ENCODE results near the gene L1CAM.
"Not testable (repeated sequence)": the region's sequence is repeated elsewhere in the genome, so short reads cannot be mapped to it uniquely, and the experiment has no call there.

Gene L1CAM

GRCh38 chrX:153828723-153829548 is 57.0 kb downstream of the L1CAM start:
- peak in 1 of 2 experiments; percentile 56 for DNase-seq

- no peak for DNase-seq
Measured at GRCh38 chrX:153828308-153828707, 57.7 kb downstream of the L1CAM start.

DNA sequence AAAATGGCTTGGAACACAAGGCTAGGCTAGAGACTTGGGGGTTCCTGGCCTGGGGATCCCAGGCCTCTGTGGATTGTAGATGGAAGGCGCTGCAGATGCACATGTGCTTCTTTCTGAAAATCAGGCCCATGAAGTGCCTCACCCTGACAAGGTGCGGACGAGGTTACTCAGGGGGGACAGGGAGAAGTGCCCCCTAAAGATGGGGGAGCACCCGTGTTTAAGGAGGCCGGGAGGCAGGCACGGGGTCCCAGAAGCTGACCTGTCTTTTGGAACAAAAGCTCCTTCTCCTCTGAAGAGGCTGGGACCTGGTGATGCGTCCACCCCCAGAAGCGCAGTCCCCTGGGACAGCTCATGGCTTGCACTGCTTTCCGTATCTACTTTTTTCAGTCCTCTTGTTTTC is 58.1 kb downstream of the L1CAM start:
- DNase-seq = no peak

GRCh38 chrX:153827016-153827415 is 59.0 kb downstream of the L1CAM start:
- DNase-seq = no peak

DNA sequence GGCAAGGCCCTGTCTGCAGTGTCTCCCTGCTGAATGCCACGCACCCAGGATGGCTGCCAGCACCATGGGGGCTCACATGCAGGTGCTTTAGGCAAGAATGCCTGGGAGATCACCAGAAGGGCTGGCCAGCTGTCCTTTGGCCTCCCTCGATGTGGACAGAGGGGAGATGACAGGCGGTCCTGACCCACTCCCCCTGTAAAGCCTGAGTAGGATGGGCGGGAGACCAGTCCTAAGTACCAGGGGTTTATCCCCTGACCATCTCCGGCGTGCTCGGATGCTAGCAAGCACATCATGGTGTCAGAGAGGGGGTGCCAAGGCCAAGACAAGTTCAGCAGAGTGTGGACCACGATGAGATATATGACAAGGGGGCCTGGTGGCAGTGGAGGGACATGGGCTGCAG is 60.9 kb downstream of the L1CAM start:
- DNase-seq = no peak

DNA sequence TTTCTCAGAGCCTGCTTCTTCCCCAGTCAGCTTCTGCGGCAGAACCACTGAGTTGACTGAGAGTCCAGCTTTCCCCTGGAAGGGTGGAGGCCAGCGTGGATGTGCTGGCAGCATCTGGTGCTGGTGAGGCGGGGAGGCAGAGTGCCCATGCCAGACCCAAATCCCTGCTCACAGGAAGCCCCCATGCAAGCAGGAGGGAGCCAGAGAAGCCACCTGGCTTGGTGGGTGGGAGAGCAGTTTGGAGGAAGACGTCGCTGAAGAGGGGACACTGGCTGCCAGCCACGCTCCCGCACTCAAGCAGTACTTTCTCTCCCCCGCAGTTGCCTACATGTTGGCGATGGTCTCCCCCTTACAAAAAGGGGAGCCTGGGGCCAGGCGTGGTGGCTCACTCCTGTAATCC is 61.6 kb downstream of the L1CAM start:
- DNase-seq = peak in 1 of 2 experiments; percentile 22

- DNase-seq = no peak
Measured at GRCh38 chrX:153821066-153821465, 64.9 kb downstream of the L1CAM start.

GRCh38 chrX:153820601-153821000 is 65.4 kb downstream of the L1CAM start:
- DNase-seq = peak; percentile 50 to 76

DNA sequence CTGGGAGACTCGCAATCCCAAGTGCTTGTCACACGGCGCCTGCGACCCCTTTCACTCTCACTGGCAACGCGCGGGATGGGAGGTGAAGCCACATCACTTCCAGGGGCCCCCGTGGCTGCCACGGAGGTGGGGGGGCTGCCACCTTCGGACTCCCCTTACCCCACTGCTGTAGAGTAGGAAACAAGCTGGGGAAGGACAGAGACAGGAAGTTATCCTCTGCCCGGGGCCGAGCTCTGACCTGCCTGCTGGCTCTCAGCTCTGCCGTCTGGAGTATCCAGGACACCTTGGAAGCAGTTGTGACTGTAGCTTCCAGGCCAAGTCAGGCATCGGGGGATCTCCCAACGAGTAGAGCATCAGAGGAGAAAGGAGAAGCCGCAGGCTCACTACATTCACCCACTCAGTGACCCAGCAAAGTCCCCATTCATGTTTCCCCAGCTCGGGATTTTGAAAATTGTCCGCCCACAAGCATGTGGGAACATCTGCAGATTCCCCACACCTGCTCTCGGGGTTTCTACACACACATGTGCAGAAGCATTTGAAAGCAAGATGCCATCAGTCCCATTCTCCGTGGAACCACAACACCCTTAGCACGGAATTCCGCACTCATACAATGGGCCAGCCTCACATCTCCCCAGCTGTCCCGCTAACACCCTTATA is 66.5 kb downstream of the L1CAM start:
- no peak for DNase-seq

DNA sequence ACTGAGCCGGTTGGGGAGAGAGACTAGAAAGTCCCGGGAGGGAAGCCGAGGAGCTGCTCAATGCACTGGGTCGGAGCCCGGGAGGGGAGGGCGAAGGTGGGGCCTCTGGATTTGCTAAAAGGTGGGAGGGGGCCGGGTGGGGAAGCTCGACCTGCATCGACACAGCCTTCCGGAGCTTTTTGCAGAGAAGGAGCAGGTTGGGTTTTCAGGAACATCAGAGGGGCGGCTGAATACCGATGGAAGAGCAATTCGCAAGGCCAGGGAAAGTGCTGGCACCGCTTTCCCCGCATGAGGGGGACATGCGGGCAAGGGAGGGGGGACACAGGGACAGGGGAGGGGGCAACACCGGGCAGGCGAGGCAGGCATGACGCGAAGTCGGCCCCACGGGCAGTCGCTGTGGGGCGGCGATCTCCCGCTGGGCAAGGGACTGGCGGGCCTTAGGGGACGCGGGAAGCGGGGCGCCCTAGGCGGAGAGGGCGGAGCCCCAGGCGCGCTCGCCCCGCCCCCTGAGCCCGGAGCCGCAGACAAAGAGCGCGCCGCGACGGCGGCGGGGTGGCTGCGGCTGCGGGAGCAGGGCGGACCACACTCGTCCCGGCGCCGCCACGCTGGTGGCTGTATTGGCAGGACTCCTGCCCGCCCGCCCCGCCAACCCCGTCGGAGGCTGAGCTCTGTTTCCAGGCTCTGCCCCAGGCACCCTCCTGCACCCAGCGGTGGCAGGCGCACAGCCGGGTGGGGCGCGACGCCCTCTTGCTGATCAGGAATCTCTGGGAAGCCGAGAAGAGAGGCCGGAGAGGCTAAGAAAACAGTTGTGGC is 67.2 kb downstream of the L1CAM start:
- DNase-seq = peak in 1 of 2 experiments; percentile 56

GRCh38 chrX:153818064-153818463 is 67.9 kb downstream of the L1CAM start:
- not testable (repeated sequence) for DNase-seq

- DNase-seq = no peak
Measured at GRCh38 chrX:153816831-153817690, 68.9 kb downstream of the L1CAM start.

- DNase-seq = no peak
Measured at GRCh38 chrX:153814591-153815315, 71.2 kb downstream of the L1CAM start.

GRCh38 chrX:153813161-153813560 is 72.8 kb downstream of the L1CAM start:
- no peak for DNase-seq

DNA sequence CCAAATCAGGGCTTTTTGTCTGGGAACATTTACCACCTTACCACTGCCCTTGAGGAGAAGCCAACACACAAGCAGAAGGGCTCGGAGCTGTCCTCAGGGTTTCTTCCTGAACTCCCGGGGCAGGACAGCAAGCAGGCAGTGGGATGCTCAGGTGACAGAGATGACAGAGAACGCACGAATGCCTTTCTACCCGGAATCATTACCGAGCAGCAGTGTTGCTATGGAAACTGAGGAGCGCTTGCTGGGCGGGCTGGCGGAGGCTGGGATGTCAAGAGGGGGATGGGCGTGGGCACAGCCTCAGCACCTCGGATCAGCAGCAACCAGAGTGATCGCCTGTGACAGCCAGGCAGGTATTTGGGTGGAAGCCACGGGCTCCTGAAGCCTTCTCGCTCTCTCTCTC is 73.8 kb downstream of the L1CAM start:
- no peak for DNase-seq

All from NCI-H524 (cell line).